Naive thymus-derived CD4-positive, alpha-beta T cell (primary cell): ENCODE measurements around the gene CCDC178. TPM values are rescaled to one million over a fixed set of nuclear protein-coding genes. Genes with fewer than 3 reads are reported as not detected.

Experiments used
- ATAC-seq: fragments of 150-1000 bp; cut with Tn5 transposase; 2 replicates; pipeline ENCODE4 v1.10.0; 2021; ENCODE audit warnings: mild to moderate bottlenecking, moderate library complexity
- CTCF ChIA-PET: fragments of 350-600 bp; sonication (Branson Sonifier 250); formaldehyde crosslinking; loops from one replicate; lab custom pipeline; 2021; ENCODE audit warnings: antibody characterized with exemption; lab: Charles Lee
- POLR2A ChIA-PET: fragments of 350-600 bp; sonication (Branson Sonifier 250); formaldehyde crosslinking; loops from one replicate; lab custom pipeline; 2021; ENCODE audit warnings: antibody characterized with exemption, inconsistent platforms; lab: Charles Lee
- DNase-seq, 9 donors: peaks; one replicate each; pipeline versions ENCODE4 v3.0.0 to v3.0.0-alpha.2; 2020 to 2022; ENCODE audit warnings: mixed read lengths in 1 of 9
- H3K27ac ChIP-seq: one replicate; pipeline ENCODE4 v1.7.0; 2013; ENCODE audit warnings: mild to moderate bottlenecking, low read depth, low read length, moderate library complexity
- H3K27me3 ChIP-seq, 2 donors: one replicate each; pipeline ENCODE4 v1.7.0; 2013; ENCODE audit warnings: low read length in 2 of 2, mild to moderate bottlenecking in 2 of 2, moderate library complexity in 2 of 2; ENCODE audit not compliant: control insufficient read depth in 2 of 2, insufficient read depth in 2 of 2
- H3K36me3 ChIP-seq, 3 experiments: 1 replicate in 2 of 3; 2 replicates in 1 of 3; pipeline ENCODE4 v1.7.0; 2013; ENCODE audit warnings: low read length in 3 of 3, mild to moderate bottlenecking in 3 of 3, moderate library complexity in 1 of 3; ENCODE audit not compliant: insufficient read depth in 3 of 3, control insufficient read depth in 2 of 3
- H3K4me1 ChIP-seq, 2 donors: one replicate each; pipeline ENCODE4 v1.7.0; 2013; ENCODE audit warnings: low read length in 2 of 2, mild to moderate bottlenecking in 2 of 2, moderate library complexity in 1 of 2; ENCODE audit not compliant: control insufficient read depth in 2 of 2, insufficient read depth in 2 of 2
- H3K4me3 ChIP-seq: 2 replicates; pipeline ENCODE4 v1.7.0; 2013; ENCODE audit warnings: mild to moderate bottlenecking, low read length
- H3K9me3 ChIP-seq, 3 experiments: 1 replicate in 2 of 3; 2 replicates in 1 of 3; pipeline ENCODE4 v1.7.0; 2013; ENCODE audit warnings: low read length in 3 of 3; ENCODE audit not compliant: control insufficient read depth in 2 of 3
- H3K27ac Mint-ChIP-seq, 9 donors: one replicate each; pipeline ENCODE4 v1.8.0; 2020 to 2022; ENCODE audit warnings: mixed read lengths in 9 of 9, mild to moderate bottlenecking in 8 of 9, moderate library complexity in 5 of 9, inconsistent platforms in 2 of 9
- H3K27me3 Mint-ChIP-seq, 5 donors: one replicate each; pipeline ENCODE4 v1.8.0; 2021 to 2022; ENCODE audit warnings: mixed read lengths in 5 of 5, mild to moderate bottlenecking in 1 of 5
- H3K36me3 Mint-ChIP-seq, 5 donors: one replicate each; pipeline ENCODE4 v1.8.0; 2020 to 2022; ENCODE audit warnings: mixed read lengths in 5 of 5, mild to moderate bottlenecking in 3 of 5, inconsistent platforms in 1 of 5
- H3K4me1 Mint-ChIP-seq, 7 donors: one replicate each; pipeline ENCODE4 v1.8.0; 2020 to 2022; ENCODE audit warnings: mixed read lengths in 7 of 7, mild to moderate bottlenecking in 3 of 7, inconsistent platforms in 1 of 7
- H3K4me3 Mint-ChIP-seq, 10 donors: one replicate each; pipeline ENCODE4 v1.8.0; 2020 to 2022; ENCODE audit warnings: mild to moderate bottlenecking in 10 of 10, mixed read lengths in 10 of 10, moderate library complexity in 6 of 10, inconsistent platforms in 2 of 10
- H3K9me3 Mint-ChIP-seq, 11 donors: one replicate each; pipeline ENCODE4 v1.8.0; 2020 to 2022; ENCODE audit warnings: mixed read lengths in 11 of 11, mild to moderate bottlenecking in 4 of 11, inconsistent platforms in 1 of 11, moderate library complexity in 1 of 11
- intact Hi-C, 2 donors: fragments of 100-400 bp; cut with micrococcal nuclease; formaldehyde crosslinking; loops; one replicate each; pipeline ENCODE4 v1.15.1; 2023
- polyA plus RNA-seq, 2 donors: library from polyadenylated mRNA; unstranded; fragments of 300-500 nt; fragmentation: Illumina TruSeq; gene quantifications; one replicate each; pipeline ENCODE4 v1.2.3, GENCODE V29; 2021
- total RNA-seq, 6 experiments: library from RNA in 5 of 6; stranded (reverse) in 5 of 6; gene quantifications; 1 replicate in 5 of 6; 2 replicates in 1 of 6; pipeline ENCODE4 v1.2.3 and lab custom pipeline; 2021 to 2026

CCDC178 gene
- total and polyA plus RNA-seq, 7 experiments from 2014 or later, result not detected

- Mint-ChIP-seq H3K27me3 (peaks cover 0 to 3% (median 0%) of the 10 kb centered on the region in 5 donors), H3K27ac (no peak overlapping the region), H3K4me3 (no peak overlapping the region), H3K36me3 (no peaks in the 10 kb centered on the region), H3K9me3 (peaks cover 0 to 10% (median 8%) of the 10 kb centered on the region in 11 donors), H3K4me1 (no peaks in the 10 kb centered on the region)
- intact Hi-C loops, result no loop called here
- no peaks in the 10 kb centered on the region for H3K4me1 ChIP-seq
- H3K36me3 ChIP-seq, result no peaks in the 10 kb centered on the region
- no peaks in the 10 kb centered on the region for H3K27me3 ChIP-seq
- ChIA-PET CTCF (interaction anchor here (0.7 kb wide), 1 partner anchor 42 kb away, joined by 4 read pairs; no protein-coding TSS in a partner anchor), POLR2A (no interaction called here)
- DNase-seq (no peak), ATAC-seq (no peak)
- H3K27ac ChIP-seq, result no peak overlapping the region
- peaks cover 0 to 3% (median 0%) of the 10 kb centered on the region in 3 experiments for H3K9me3 ChIP-seq
- H3K4me3 ChIP-seq, result no peak overlapping the region
Measured at GRCh38 chr18:32902568-32903330, 537.8 kb downstream of the CCDC178 start.

- Mint-ChIP-seq H3K27me3 (peaks cover 0 to 4% (median 0%) of the 10 kb centered on the region in 5 donors), H3K4me3 (no peak overlapping the region), H3K4me1 (no peaks in the 10 kb centered on the region), H3K27ac (no peak overlapping the region), H3K36me3 (peaks cover 0 to 10% (median 0%) of the 10 kb centered on the region in 5 donors), H3K9me3 (peaks cover 4 to 22% (median 8%) of the 10 kb centered on the region in 11 donors)
- DNase-seq (no peak), ATAC-seq (no peak)
- no peaks in the 10 kb centered on the region for H3K27me3 ChIP-seq
- CTCF ChIA-PET, result no interaction called here
- no peak overlapping the region for H3K4me3 ChIP-seq
- no peaks in the 10 kb centered on the region for H3K36me3 ChIP-seq
- H3K4me1 ChIP-seq, result no peaks in the 10 kb centered on the region
- H3K9me3 ChIP-seq, result peaks cover 0 to 3% (median 0%) of the 10 kb centered on the region in 3 experiments
- POLR2A ChIA-PET, result no interaction called here
- intact Hi-C loops, result no loop called here
- H3K27ac ChIP-seq, result no peak overlapping the region
Measured at GRCh38 chr18:32899819-32900218, 540.7 kb downstream of the CCDC178 start.

- H3K27me3 Mint-ChIP-seq, result peaks cover 0 to 6% (median 0%) of the 10 kb centered on the region in 5 donors
- H3K36me3 Mint-ChIP-seq, result peaks cover 0 to 10% (median 0%) of the 10 kb centered on the region in 5 donors
- ChIA-PET POLR2A (no interaction called here), CTCF (no interaction called here)
- H3K4me3 ChIP-seq, result no peak overlapping the region
- H3K27ac Mint-ChIP-seq, result no peak overlapping the region
- H3K36me3 ChIP-seq, result no peaks in the 10 kb centered on the region
- H3K4me3 Mint-ChIP-seq, result no peak overlapping the region
- intact Hi-C loops, result no loop called here
- peaks cover 4 to 22% (median 7%) of the 10 kb centered on the region in 11 donors for H3K9me3 Mint-ChIP-seq
- ATAC-seq (no peak), DNase-seq (no peak)
- H3K4me1 ChIP-seq, result no peaks in the 10 kb centered on the region
- no peak overlapping the region for H3K27ac ChIP-seq
- H3K27me3 ChIP-seq, result no peaks in the 10 kb centered on the region
- no peaks in the 10 kb centered on the region for H3K4me1 Mint-ChIP-seq
- peaks cover 0 to 3% (median 0%) of the 10 kb centered on the region in 3 experiments for H3K9me3 ChIP-seq
Measured at GRCh38 chr18:32896776-32897547, 543.6 kb downstream of the CCDC178 start.

GRCh38 chr18:32893915-32894314 is 546.6 kb downstream of the CCDC178 start:
- DNase-seq (no peak), ATAC-seq (no peak)
- no peak overlapping the region for H3K27ac Mint-ChIP-seq
- H3K36me3 Mint-ChIP-seq, result peaks cover 0 to 10% (median 0%) of the 10 kb centered on the region in 5 donors
- Histone ChIP-seq H3K36me3 (no peaks in the 10 kb centered on the region), H3K4me1 (no peaks in the 10 kb centered on the region), H3K9me3 (peaks cover 0 to 3% (median 0%) of the 10 kb centered on the region in 3 experiments), H3K4me3 (no peak overlapping the region), H3K27me3 (no peaks in the 10 kb centered on the region), H3K27ac (no peak overlapping the region)
- intact Hi-C loops, result no loop called here
- peaks cover 4 to 22% (median 7%) of the 10 kb centered on the region in 11 donors for H3K9me3 Mint-ChIP-seq
- no peaks in the 10 kb centered on the region for H3K4me1 Mint-ChIP-seq
- POLR2A ChIA-PET, result no interaction called here
- CTCF ChIA-PET, result no interaction called here
- H3K27me3 Mint-ChIP-seq, result peaks cover 0 to 6% (median 0%) of the 10 kb centered on the region in 5 donors
- H3K4me3 Mint-ChIP-seq, result no peak overlapping the region

- H3K4me1 ChIP-seq, result no peaks in the 10 kb centered on the region
- peaks cover 0 to 6% (median 0%) of the 10 kb centered on the region in 5 donors for H3K27me3 Mint-ChIP-seq
- no peaks in the 10 kb centered on the region for H3K9me3 ChIP-seq
- intact Hi-C loops, result no loop called here
- DNase-seq (no peak), ATAC-seq (no peak)
- H3K27ac Mint-ChIP-seq, result no peak overlapping the region
- H3K4me1 Mint-ChIP-seq, result no peaks in the 10 kb centered on the region
- H3K4me3 ChIP-seq, result no peak overlapping the region
- no peak overlapping the region for H3K27ac ChIP-seq
- POLR2A ChIA-PET, result no interaction called here
- CTCF ChIA-PET, result interaction anchor here (0.7 kb wide), 1 partner anchor 177 kb away, joined by 3 read pairs; no protein-coding TSS in a partner anchor
- peaks cover 0 to 5% (median 0%) of the 10 kb centered on the region in 5 donors for H3K36me3 Mint-ChIP-seq
- H3K36me3 ChIP-seq, result no peaks in the 10 kb centered on the region
- no peak overlapping the region for H3K4me3 Mint-ChIP-seq
- H3K27me3 ChIP-seq, result no peaks in the 10 kb centered on the region
- H3K9me3 Mint-ChIP-seq, result peaks cover under 1 to 6% (median 3%) of the 10 kb centered on the region in 11 donors
Measured at GRCh38 chr18:32891797-32892196, 548.7 kb downstream of the CCDC178 start.

GRCh38 chr18:32891130-32891529 is 549.4 kb downstream of the CCDC178 start:
- ChIA-PET POLR2A (no interaction called here), CTCF (no interaction called here)
- Mint-ChIP-seq H3K36me3 (no peaks in the 10 kb centered on the region), H3K4me1 (no peaks in the 10 kb centered on the region), H3K4me3 (no peak overlapping the region), H3K27me3 (peaks cover 0 to 6% (median 0%) of the 10 kb centered on the region in 5 donors), H3K9me3 (peaks cover 0 to 2% (median 0%) of the 10 kb centered on the region in 11 donors), H3K27ac (no peak overlapping the region)
- H3K9me3 ChIP-seq, result no peaks in the 10 kb centered on the region
- no peaks in the 10 kb centered on the region for H3K27me3 ChIP-seq
- intact Hi-C loops, result no loop called here
- H3K27ac ChIP-seq, result no peak overlapping the region
- no peaks in the 10 kb centered on the region for H3K4me1 ChIP-seq
- DNase-seq (no peak), ATAC-seq (no peak)
- no peak overlapping the region for H3K4me3 ChIP-seq
- no peaks in the 10 kb centered on the region for H3K36me3 ChIP-seq
